ENCODE results near the gene LTBR.

Gene LTBR

DNA sequence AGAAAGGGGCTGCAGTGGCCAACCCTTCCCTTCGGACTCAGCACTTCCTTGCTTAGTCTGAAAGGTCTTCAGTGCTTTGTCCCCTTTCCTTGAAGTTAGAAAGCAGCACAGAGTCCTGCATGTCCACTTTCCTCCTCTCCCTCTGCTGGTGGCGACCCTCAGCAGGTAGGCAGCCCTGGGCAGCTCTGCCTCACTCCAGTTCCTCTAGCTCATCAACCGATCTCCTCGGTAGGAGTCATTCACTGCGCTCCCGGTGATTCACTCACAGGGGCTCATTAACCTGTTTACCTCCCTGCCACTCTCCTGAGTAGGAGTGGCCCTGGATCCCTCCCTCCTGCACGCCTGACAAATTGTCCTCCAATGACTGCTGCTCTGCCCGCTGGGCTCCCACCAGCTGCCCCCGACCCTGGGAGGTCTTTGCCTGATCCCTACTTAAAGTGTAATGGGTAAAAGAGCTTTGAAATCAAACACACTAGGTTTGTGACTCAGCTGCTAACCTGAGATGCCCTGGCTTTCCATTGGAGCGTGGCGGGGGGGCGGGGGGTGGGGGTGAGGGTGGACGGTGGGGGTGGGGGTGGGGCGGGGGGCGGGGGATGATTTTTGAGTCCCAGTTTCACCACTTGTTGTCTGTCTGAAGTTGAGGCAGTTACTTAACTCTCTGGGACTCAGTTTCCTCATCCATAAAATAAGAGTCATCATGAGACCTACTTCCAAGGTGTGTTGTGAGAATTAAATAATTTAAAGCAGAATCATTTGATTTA is 12.8 kb upstream of the LTBR start (continued):
- TF ChIP-seq, protein P1, sequence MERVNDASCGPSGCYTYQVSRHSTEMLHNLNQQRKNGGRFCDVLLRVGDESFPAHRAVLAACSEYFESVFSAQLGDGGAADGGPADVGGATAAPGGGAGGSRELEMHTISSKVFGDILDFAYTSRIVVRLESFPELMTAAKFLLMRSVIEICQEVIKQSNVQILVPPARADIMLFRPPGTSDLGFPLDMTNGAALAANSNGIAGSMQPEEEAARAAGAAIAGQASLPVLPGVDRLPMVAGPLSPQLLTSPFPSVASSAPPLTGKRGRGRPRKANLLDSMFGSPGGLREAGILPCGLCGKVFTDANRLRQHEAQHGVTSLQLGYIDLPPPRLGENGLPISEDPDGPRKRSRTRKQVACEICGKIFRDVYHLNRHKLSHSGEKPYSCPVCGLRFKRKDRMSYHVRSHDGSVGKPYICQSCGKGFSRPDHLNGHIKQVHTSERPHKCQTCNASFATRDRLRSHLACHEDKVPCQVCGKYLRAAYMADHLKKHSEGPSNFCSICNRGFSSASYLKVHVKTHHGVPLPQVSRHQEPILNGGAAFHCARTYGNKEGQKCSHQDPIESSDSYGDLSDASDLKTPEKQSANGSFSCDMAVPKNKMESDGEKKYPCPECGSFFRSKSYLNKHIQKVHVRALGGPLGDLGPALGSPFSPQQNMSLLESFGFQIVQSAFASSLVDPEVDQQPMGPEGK (tag by site-specific recombination; IDR thresholded peaks at IDR 0.05): peak; percentile 85
- TF ChIP-seq, protein P2, sequence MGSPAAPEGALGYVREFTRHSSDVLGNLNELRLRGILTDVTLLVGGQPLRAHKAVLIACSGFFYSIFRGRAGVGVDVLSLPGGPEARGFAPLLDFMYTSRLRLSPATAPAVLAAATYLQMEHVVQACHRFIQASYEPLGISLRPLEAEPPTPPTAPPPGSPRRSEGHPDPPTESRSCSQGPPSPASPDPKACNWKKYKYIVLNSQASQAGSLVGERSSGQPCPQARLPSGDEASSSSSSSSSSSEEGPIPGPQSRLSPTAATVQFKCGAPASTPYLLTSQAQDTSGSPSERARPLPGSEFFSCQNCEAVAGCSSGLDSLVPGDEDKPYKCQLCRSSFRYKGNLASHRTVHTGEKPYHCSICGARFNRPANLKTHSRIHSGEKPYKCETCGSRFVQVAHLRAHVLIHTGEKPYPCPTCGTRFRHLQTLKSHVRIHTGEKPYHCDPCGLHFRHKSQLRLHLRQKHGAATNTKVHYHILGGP (tag by site-specific recombination; IDR thresholded peaks at IDR 0.05): no peak
- TF ChIP-seq YY2 (tag by site-specific recombination; IDR thresholded peaks at IDR 0.05): no peak
- TF ChIP-seq, protein P3, sequence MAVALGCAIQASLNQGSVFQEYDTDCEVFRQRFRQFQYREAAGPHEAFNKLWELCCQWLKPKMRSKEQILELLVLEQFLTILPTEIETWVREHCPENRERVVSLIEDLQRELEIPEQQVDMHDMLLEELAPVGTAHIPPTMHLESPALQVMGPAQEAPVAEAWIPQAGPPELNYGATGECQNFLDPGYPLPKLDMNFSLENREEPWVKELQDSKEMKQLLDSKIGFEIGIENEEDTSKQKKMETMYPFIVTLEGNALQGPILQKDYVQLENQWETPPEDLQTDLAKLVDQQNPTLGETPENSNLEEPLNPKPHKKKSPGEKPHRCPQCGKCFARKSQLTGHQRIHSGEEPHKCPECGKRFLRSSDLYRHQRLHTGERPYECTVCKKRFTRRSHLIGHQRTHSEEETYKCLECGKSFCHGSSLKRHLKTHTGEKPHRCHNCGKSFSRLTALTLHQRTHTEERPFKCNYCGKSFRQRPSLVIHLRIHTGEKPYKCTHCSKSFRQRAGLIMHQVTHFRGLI (tag by site-specific recombination; IDR thresholded peaks at IDR 0.05): peak; percentile 42; the same call in 1 of the 2 replicates
- TF ChIP-seq, protein P4, sequence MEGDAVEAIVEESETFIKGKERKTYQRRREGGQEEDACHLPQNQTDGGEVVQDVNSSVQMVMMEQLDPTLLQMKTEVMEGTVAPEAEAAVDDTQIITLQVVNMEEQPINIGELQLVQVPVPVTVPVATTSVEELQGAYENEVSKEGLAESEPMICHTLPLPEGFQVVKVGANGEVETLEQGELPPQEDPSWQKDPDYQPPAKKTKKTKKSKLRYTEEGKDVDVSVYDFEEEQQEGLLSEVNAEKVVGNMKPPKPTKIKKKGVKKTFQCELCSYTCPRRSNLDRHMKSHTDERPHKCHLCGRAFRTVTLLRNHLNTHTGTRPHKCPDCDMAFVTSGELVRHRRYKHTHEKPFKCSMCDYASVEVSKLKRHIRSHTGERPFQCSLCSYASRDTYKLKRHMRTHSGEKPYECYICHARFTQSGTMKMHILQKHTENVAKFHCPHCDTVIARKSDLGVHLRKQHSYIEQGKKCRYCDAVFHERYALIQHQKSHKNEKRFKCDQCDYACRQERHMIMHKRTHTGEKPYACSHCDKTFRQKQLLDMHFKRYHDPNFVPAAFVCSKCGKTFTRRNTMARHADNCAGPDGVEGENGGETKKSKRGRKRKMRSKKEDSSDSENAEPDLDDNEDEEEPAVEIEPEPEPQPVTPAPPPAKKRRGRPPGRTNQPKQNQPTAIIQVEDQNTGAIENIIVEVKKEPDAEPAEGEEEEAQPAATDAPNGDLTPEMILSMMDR (tag by site-specific recombination; IDR thresholded peaks at IDR 0.05): peak; percentile 65; the same call in 1 of the 2 replicates
- TF ChIP-seq WT1 (tag by site-specific recombination; IDR thresholded peaks at IDR 0.05): peak; percentile 95
- peak; percentile 79 for TF ChIP-seq ZEB2 (tag by site-specific recombination; IDR thresholded peaks at IDR 0.05)
- peak; percentile 65 for TF ChIP-seq IKZF3 (tag by site-specific recombination; IDR thresholded peaks at IDR 0.05)
- TF ChIP-seq KLF7 (tag by site-specific recombination; IDR thresholded peaks at IDR 0.05; ENCODE audit: borderline replicate concordance): no peak
- no peak for TF ChIP-seq ZNF707 (tag by site-specific recombination; IDR thresholded peaks at IDR 0.05)
- TF ChIP-seq, protein P5, sequence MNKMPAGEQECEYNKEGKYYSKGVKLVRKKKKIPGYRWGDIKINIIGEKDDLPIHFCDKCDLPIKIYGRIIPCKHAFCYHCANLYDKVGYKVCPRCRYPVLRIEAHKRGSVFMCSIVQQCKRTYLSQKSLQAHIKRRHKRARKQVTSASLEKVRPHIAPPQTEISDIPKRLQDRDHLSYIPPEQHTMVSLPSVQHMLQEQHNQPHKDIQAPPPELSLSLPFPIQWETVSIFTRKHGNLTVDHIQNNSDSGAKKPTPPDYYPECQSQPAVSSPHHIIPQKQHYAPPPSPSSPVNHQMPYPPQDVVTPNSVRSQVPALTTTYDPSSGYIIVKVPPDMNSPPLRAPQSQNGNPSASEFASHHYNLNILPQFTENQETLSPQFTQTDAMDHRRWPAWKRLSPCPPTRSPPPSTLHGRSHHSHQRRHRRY (tag by site-specific recombination; IDR thresholded peaks at IDR 0.05): no peak
- no peak for TF ChIP-seq ZNF548 (tag by site-specific recombination; IDR thresholded peaks at IDR 0.05)
- peak; percentile 85 for TF ChIP-seq TRIM28 (IDR thresholded peaks at IDR 0.05; ENCODE audit: borderline replicate concordance, low read length)
- no peak for TF ChIP-seq ZFP41 (tag by site-specific recombination; IDR thresholded peaks at IDR 0.05; ENCODE audit: borderline replicate concordance)
- no peak for TF ChIP-seq ZNF221 (tag by site-specific recombination; IDR thresholded peaks at IDR 0.05; ENCODE audit: borderline replicate concordance)
- peak; percentile 61 for TF ChIP-seq SP3 (tag by site-specific recombination; IDR thresholded peaks at IDR 0.05)
- no peak for TF ChIP-seq ZNF623 (tag by site-specific recombination; IDR thresholded peaks at IDR 0.05)
- peak; percentile 69 for TF ChIP-seq ZNF629 (tag by site-specific recombination; IDR thresholded peaks at IDR 0.05)
- no peak for TF ChIP-seq ZNF426 (tag by site-specific recombination; IDR thresholded peaks at IDR 0.05)
- TF ChIP-seq ZNF341 (tag by site-specific recombination; IDR thresholded peaks at IDR 0.05; ENCODE audit: low read depth): no peak; the same call in none of the 2 replicates
- TF ChIP-seq ZNF585B (tag by site-specific recombination; IDR thresholded peaks at IDR 0.05): no peak
- TF ChIP-seq, protein P6, sequence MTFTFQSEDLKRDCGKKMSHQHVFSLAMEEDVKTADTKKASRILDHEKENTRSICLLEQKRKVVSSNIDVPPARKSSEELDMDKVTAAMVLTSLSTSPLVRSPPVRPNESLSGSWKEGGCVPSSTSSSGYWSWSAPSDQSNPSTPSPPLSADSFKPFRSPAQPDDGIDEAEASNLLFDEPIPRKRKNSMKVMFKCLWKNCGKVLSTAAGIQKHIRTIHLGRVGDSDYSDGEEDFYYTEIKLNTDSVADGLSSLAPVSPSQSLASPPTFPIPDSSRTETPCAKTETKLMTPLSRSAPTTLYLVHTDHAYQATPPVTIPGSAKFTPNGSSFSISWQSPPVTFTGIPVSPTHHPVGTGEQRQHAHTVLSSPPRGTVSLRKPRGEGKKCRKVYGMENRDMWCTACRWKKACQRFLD (tag by site-specific recombination; IDR thresholded peaks at IDR 0.05): no peak
- TF ChIP-seq, protein P7, sequence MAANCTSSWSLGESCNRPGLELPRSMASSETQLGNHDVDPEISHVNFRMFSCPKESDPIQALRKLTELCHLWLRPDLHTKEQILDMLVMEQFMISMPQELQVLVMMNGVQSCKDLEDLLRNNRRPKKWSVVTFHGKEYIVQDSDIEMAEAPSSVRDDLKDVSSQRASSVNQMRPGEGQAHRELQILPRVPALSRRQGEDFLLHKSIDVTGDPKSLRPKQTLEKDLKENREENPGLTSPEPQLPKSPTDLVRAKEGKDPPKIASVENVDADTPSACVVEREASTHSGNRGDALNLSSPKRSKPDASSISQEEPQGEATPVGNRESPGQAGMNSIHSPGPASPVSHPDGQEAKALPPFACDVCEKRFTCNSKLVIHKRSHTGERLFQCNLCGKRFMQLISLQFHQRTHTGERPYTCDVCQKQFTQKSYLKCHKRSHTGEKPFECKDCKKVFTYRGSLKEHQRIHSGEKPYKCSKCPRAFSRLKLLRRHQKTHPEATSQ (tag by site-specific recombination; IDR thresholded peaks at IDR 0.05): no peak
- TF ChIP-seq HOXA7 (CRISPR knock-in tag; IDR thresholded peaks at IDR 0.05; ENCODE audit: borderline replicate concordance): no peak
- no peak for TF ChIP-seq SETDB1 (IDR thresholded peaks at IDR 0.05; ENCODE audit: insufficient read length, low read length)
- TF ChIP-seq ZNF792 (tag by site-specific recombination; IDR thresholded peaks at IDR 0.05): no peak
- TF ChIP-seq ZNF394 (tag by site-specific recombination; IDR thresholded peaks at IDR 0.05; ENCODE audit: borderline replicate concordance): peak; percentile 37; the same call in 1 of the 2 replicates
- TF ChIP-seq ZNF335 (tag by site-specific recombination; conservative IDR thresholded peaks at IDR 0.05): peak; percentile 54
- no peak; the same call in 1 of the 2 replicates for TF ChIP-seq ZFHX2 (tag by site-specific recombination; conservative IDR thresholded peaks at IDR 0.05)
- TF ChIP-seq ZNF776 (tag by site-specific recombination; IDR thresholded peaks at IDR 0.05; ENCODE audit: borderline replicate concordance): no peak
